GM12878 (cell line): ENCODE measurements around the gene IBA57. TPM values are rescaled to one million over a fixed set of nuclear protein-coding genes. Genes with fewer than 3 reads are reported as not detected.

Experiments
- ATAC-seq: fragments of 200-7000 bp; cut with Tn5 transposase; 3 replicates; pipeline ENCODE4 v1.9.1; 2020; ENCODE audit warnings: mild to moderate bottlenecking, moderate library complexity
- BruUV-seq: library from RNA; stranded (reverse); fragments of 400-500 nt; replicated peaks from 2 replicates; lab custom pipeline; 2021; lab: Mats Ljungman, UMichigan
- CTCF ChIA-PET: fragments of 300-600 bp; sonication (Branson Sonifier 250); formaldehyde crosslinking; extraction: SDS; loops from one replicate; lab custom pipeline; 2021; ENCODE audit warnings: inconsistent platforms; lab: Yijun Ruan, JAX
- POLR2A ChIA-PET: fragments of 350-600 bp; formaldehyde crosslinking; extraction: SDS; loops from one replicate; lab custom pipeline; 2021; ENCODE audit warnings: inconsistent platforms; lab: Charles Lee
- RAD21 ChIA-PET: fragments of 300-600 bp; sonication (Branson Sonifier 250); formaldehyde crosslinking; loops from one replicate; lab custom pipeline; 2023; ENCODE audit warnings: antibody characterized with exemption; ENCODE audit not compliant: unreplicated experiment; lab: Charles Lee
- SMC1A ChIA-PET: fragments of 300-600 bp; sonication (Branson Sonifier 250); formaldehyde crosslinking; loops from one replicate; lab custom pipeline; 2023; ENCODE audit not compliant: unreplicated experiment, uncharacterized antibody; lab: Charles Lee
- DNase-seq: peaks from one replicate; pipeline ENCODE4 v3.0.0-alpha.2; 2011; ENCODE audit warnings: low read depth, low spot score
- FAIRE-seq: peaks from 3 replicates; lab custom pipeline; 2011; peaks lifted over from hg19 to GRCh38; lab: Jason Lieb, UNC
- H2AFZ ChIP-seq: 2 replicates; pipeline ENCODE4 v1.6.0; 2011; ENCODE audit warnings: low read depth, low read length, control low read depth; ENCODE audit not compliant: control insufficient read depth
- H3K27ac ChIP-seq: 2 replicates; pipeline ENCODE4 v1.5.1; 2011; ENCODE audit warnings: control low read depth; ENCODE audit not compliant: control insufficient read depth, insufficient read depth
- H3K27me3 ChIP-seq, 2 experiments: replicated peaks in 1 of 2; 2 replicates each; pipeline versions ENCODE4 v1.6.0 to v1.6.1; 2011; ENCODE audit warnings: low read length in 1 of 2; ENCODE audit not compliant: control insufficient read depth in 2 of 2, insufficient read depth in 2 of 2
- H3K36me3 ChIP-seq, 2 experiments: 2 replicates each; pipeline ENCODE4 v1.5.1; 2011; ENCODE audit warnings: low read length in 1 of 2; ENCODE audit not compliant: control insufficient read depth in 2 of 2, insufficient read depth in 2 of 2
- H3K4me1 ChIP-seq: 2 replicates; pipeline ENCODE4 v1.6.1; 2011; ENCODE audit warnings: mild to moderate bottlenecking, low read length, moderate library complexity, mixed read lengths; ENCODE audit not compliant: control insufficient read depth, insufficient read depth
- H3K4me2 ChIP-seq: 2 replicates; pipeline ENCODE4 v1.6.0; 2011; ENCODE audit warnings: control low read depth; ENCODE audit not compliant: control insufficient read depth, insufficient read depth
- H3K4me3 ChIP-seq: fragments of 200-600 bp; sonication (generic); 2 replicates; pipeline ENCODE4 v1.5.1; 2016
- H3K79me2 ChIP-seq: 2 replicates; pipeline ENCODE4 v1.6.0; 2011; ENCODE audit warnings: low read length; ENCODE audit not compliant: control insufficient read depth, insufficient read depth
- H3K9ac ChIP-seq: 2 replicates; pipeline ENCODE4 v1.8.0; 2011; ENCODE audit warnings: low read length, control low read depth, mixed read lengths; ENCODE audit not compliant: control insufficient read depth, insufficient read depth
- H3K9me3 ChIP-seq: replicated peaks from 3 replicates; pipeline ENCODE4 v1.5.1; 2011; ENCODE audit warnings: mild to moderate bottlenecking, low read length; ENCODE audit not compliant: control insufficient read depth, insufficient read depth
- H4K20me1 ChIP-seq: 2 replicates; pipeline ENCODE4 v1.6.0; 2011; ENCODE audit not compliant: control insufficient read depth, insufficient read depth
- CBX5 ChIP-seq: sonication (generic); IDR thresholded peaks from 2 replicates; pipeline ENCODE4 v1.6.1; 2016; ENCODE audit warnings: low read depth, moderate library complexity, mild to moderate bottlenecking, inconsistent platforms
- EGR1 ChIP-seq, 2 experiments: IDR thresholded peaks; 1 replicate in 1 of 2; 2 replicates in 1 of 2; pipeline ENCODE4 v1.6.1; 2011 to 2012; ENCODE audit warnings: low read depth in 2 of 2, low read length in 2 of 2, borderline replicate concordance in 1 of 2, mild to moderate bottlenecking in 1 of 2, moderate library complexity in 1 of 2
- WGBS: methylation state at CpG from one replicate; pipeline ENCODE4 v1.1.6; 2016; ENCODE audit warnings: low lambda C conversion rate; ENCODE audit not compliant: insufficient replicate concordance, insufficient coverage; ENCODE audit errors: missing lambda C conversion rate; 5-methylcytosine and 5-hydroxymethylcytosine counted together
- in situ Hi-C: fragments of 300-500 bp; cut with MboI; formaldehyde crosslinking; loops from 9 replicates; pipeline ENCODE4 v1.14.3; 2018; ENCODE audit warnings: mixed read lengths
- intact Hi-C: fragments of 100-400 bp; cut with micrococcal nuclease; formaldehyde crosslinking; loops from one replicate; pipeline ENCODE4 v1.14.2; 2022; ENCODE audit not compliant: unreplicated experiment
- polyA plus RNA-seq, 11 experiments: library from polyadenylated mRNA; depleted of rRNA in 4 of 11; unstranded in 6 of 11; stranded (reverse) in 5 of 11; fragments of >200 nt; fragmentation: Nextera tagmentation in 4 of 11; fragmentation: Illumina TruSeq in 1 of 11; extraction: Ambion mirVana in 4 of 11; extraction: Trizol in 1 of 11; gene quantifications; 1 replicate in 1 of 11; 2 replicates in 10 of 11; pipeline versions ENCODE4 v1.2.1 to v1.2.3, GENCODE V29; 2011 to 2016; ENCODE audit warnings: inconsistent platforms in 2 of 11, missing spikeins in 2 of 11, low read depth in 1 of 11
- total RNA-seq, 4 experiments: library from RNA; depleted of rRNA in 3 of 4; stranded (reverse); fragments of >200 nt in 3 of 4; fragmentation: Illumina TruSeq in 1 of 4; extraction: Trizol in 1 of 4; gene quantifications; 2 replicates each; pipeline versions ENCODE4 v1.2.1 to v1.2.3, GENCODE V29; 2013 to 2021

IBA57 gene
- total and polyA plus RNA-seq, 10 of the 15 experiments (the other 5 are each of a cell fraction or from before 2014, with no cell fraction given): 0.51 to 8.6 (median 3.7) TPM

GRCh38 chr1:228213917-228214808, 48.6 kb downstream of the IBA57 start:
- POLR2A ChIA-PET: no interaction called here
- CTCF ChIA-PET: interaction anchor here (0.8 to 1.5 kb wide), 2 partner anchors 11 to 258 kb away, joined by 3 to 5 read pairs; no protein-coding TSS in a partner anchor
- no peaks in the 10 kb centered on the region for H3K4me1 ChIP-seq
- FAIRE-seq (no peak), ATAC-seq (no peak), DNase-seq (no peak)
- peak in 1 of 2 experiments; percentile 8; a peak in 1 of 3 replicates for TF ChIP-seq EGR1 (IDR thresholded peaks at IDR 0.05; ENCODE audit: borderline replicate concordance in 1 of 2, low read depth in 2 of 2, low read length in 2 of 2)
- no peak for TF ChIP-seq CBX5
- SMC1A ChIA-PET: interaction anchor here (1.5 kb wide), 1 partner anchor 9 kb away, joined by 3 read pairs; no protein-coding TSS in a partner anchor
- 45% methylated on average over 23 of the region's 48 CpGs for WGBS
- in situ Hi-C loops: no loop called here
- no peak overlapping the region for H3K9ac ChIP-seq
- no peaks in the 10 kb centered on the region for H3K79me2 ChIP-seq
- H3K4me3 ChIP-seq: no peak overlapping the region
- H3K36me3 ChIP-seq: no peaks in the 10 kb centered on the region
- BruUV-seq: no TSS peak
- intact Hi-C loops: loop anchor here (5.0 to 10.0 kb wide), 2 partner anchors 71 to 303 kb away; no protein-coding TSS in a partner anchor
- H4K20me1 ChIP-seq: no peaks in the 10 kb centered on the region
- RAD21 ChIA-PET: interaction anchor here (1.5 kb wide), 1 partner anchor 83 kb away, joined by 4 read pairs; no protein-coding TSS in a partner anchor
- no peak overlapping the region; the same call in 1 of the 2 replicates for H3K4me2 ChIP-seq
- no peak overlapping the region for H3K27ac ChIP-seq
- H3K9me3 ChIP-seq: no peaks in the 10 kb centered on the region; the same call in 2 of the 3 replicates
- no peaks in the 10 kb centered on the region for H3K27me3 ChIP-seq
- H2AFZ ChIP-seq: no peak overlapping the region
